Neural progenitor cell (in vitro differentiated cells): ENCODE results near the gene SPAG16.

ENCODE experiments used
- CTCF ChIP-seq: fragments of 200-600 bp; sonication (generic); IDR thresholded peaks from 2 replicates; pipeline ENCODE4 v1.5.1; 2017; ENCODE audit warnings: antibody characterized with exemption, mild to moderate bottlenecking
- EZH2 ChIP-seq: fragments of 200-600 bp; sonication (generic); IDR thresholded peaks from 2 replicates; pipeline ENCODE4 v1.6.1; 2017; ENCODE audit warnings: antibody characterized with exemption, mild to moderate bottlenecking, moderate library complexity
- EZH2phosphoT487 ChIP-seq: fragments of 200-600 bp; sonication (generic); IDR thresholded peaks from 2 replicates; pipeline ENCODE4 v1.6.1; 2017; ENCODE audit warnings: antibody characterized with exemption

- TF ChIP-seq EZH2 (no peak), CTCF (no peak), EZH2phosphoT487 (no peak)
Observed at GRCh38 chr2:214128040-214128439, 843.8 kb downstream of the SPAG16 start.
